GM13976 (cell line): ENCODE measurements around the gene PMM2.
"Not testable (repeated sequence)": the region's sequence is repeated elsewhere in the genome, so short reads cannot be mapped to it uniquely, and the experiment has no call there.

Experiments used
- DNase-seq: peaks from one replicate; pipeline ENCODE4 v3.0.0; 2012; ENCODE audit warnings: low spot score
- in situ Hi-C: fragments of 300-500 bp; cut with MboI; formaldehyde crosslinking; loops from one replicate; pipeline ENCODE4 v1.12.0; 2022; ENCODE audit warnings: low sequenced_read_pairs, mixed read lengths, inconsistent platforms; ENCODE audit not compliant: unreplicated experiment
- TF ChIP-seq, protein P1 (sequence below): IDR thresholded peaks from 2 replicates; pipeline ENCODE4 v1.5.1; 2012; ENCODE audit warnings: borderline replicate concordance, mild to moderate bottlenecking; ENCODE audit not compliant: insufficient read depth; ENCODE audit errors: extremely low read depth, missing control alignments, control extremely low read depth

The PMM2 gene

GRCh38 chr16:8866118-8866883, 68.7 kb downstream of the PMM2 start:
- no peak for DNase-seq
- in situ Hi-C loops, result no loop called here
- TF ChIP-seq, protein P1, sequence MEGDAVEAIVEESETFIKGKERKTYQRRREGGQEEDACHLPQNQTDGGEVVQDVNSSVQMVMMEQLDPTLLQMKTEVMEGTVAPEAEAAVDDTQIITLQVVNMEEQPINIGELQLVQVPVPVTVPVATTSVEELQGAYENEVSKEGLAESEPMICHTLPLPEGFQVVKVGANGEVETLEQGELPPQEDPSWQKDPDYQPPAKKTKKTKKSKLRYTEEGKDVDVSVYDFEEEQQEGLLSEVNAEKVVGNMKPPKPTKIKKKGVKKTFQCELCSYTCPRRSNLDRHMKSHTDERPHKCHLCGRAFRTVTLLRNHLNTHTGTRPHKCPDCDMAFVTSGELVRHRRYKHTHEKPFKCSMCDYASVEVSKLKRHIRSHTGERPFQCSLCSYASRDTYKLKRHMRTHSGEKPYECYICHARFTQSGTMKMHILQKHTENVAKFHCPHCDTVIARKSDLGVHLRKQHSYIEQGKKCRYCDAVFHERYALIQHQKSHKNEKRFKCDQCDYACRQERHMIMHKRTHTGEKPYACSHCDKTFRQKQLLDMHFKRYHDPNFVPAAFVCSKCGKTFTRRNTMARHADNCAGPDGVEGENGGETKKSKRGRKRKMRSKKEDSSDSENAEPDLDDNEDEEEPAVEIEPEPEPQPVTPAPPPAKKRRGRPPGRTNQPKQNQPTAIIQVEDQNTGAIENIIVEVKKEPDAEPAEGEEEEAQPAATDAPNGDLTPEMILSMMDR, result no peak

DNA sequence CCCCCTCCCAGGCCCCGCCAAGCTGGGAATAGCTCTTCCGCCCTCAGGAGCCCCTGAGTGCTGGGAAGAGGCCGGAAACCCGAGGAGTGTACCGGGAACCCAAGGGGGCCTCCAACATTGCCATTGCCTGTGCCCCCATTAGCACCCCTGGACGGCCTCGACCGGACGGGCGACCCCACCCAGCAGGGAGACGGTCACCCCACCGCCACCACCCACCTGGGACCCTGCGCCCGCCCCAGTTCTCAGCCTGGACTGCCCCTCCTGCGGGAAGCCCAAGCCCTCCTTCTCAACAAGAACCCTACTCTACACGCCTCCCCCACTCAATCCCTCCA, 69.2 kb downstream of the PMM2 start:
- in situ Hi-C loops, result no loop called here
- no peak for DNase-seq
- TF ChIP-seq, protein P1, result no peak

DNA sequence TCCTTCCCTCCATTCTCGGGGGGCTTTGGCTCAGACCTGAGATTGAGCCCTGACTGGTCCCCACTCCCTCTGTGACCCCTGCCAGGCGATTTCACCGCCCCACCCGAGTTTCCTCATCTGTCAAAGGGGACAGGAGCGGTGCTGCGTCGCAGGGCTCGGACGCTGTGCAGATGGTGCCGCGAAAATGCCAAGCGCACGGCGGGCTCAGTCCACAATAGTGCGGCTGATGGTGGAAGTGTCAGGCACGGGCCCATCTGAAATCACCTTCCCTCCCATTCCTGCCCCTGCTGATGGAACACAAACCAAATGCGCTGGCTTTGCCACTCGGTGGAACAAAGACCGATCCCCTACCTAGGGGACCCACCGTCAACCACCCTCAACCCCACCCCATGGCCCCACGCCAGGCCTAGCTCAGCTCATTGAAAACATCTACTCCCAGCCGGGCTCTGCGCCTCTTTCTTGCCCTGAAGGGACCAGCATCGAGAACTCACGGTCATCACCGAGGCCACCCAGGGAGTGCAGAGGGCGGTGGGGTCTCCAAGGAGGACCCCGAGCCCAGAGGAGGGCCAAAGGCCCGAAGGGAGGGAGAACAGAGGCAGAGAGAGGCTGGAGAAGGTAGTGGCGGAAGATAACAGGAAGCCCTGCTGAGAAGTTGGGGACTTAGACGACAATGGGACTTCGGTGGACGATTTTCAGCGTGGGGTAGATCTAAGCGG, 69.7 kb downstream of the PMM2 start:
- in situ Hi-C loops, result no loop called here
- no peak for DNase-seq
- TF ChIP-seq, protein P1, result no peak

GRCh38 chr16:8867932-8868415, 70.3 kb downstream of the PMM2 start:
- no peak for DNase-seq
- TF ChIP-seq, protein P1, result no peak
- in situ Hi-C loops, result no loop called here

GRCh38 chr16:8868416-8869211, 71.0 kb downstream of the PMM2 start, which contains the start of gene CARHSP1:
TSS of gene CARHSP1 (minus strand) at chr16:8869006. CDS start at chr16:8859328, 9,678 bp downstream.
- TF ChIP-seq, protein P1, result no peak
- in situ Hi-C loops, result no loop called here
- DNase-seq, result peak; percentile 98

DNA sequence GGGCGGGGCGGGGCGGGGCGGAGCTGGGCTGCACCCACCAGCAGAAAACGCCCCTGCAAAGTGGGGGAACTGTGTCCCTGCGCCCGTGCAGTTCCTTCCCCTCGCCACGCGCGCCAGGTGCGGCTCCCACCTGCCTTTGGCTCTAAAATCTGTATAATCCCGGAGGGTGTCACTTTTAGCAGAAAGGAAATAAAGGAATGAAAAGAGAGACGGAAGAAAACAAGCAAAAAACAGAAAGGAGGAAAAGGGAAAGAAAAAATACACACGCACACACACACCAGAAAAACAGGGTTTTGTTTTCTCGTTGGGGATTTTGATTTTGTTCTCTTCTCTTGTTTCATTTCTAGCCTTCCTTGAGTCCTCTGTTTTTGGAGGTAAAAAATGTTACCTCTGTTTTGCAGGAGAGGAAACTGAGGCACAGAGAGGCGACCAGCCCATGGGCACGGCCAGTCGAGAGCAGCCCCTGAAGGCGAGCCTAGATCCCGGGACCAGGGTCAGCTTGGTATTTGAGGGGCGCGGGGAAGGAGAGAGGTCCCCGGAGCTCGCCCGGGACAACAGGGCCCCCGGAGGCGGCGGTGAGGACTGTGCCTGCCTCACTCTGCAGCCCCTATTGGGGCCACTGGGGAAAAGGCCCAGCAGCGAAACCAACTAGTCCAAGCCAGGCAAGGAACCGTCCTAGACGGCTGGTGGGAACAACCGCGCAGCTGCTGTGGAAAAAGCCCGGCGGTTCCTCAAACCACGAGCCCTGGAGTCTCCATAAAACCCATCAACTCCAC, 71.8 kb downstream of the PMM2 start:
- in situ Hi-C loops, result no loop called here
- DNase-seq, result peak; percentile 59
- TF ChIP-seq, protein P1, result no peak

GRCh38 chr16:8869988-8870241, 72.3 kb downstream of the PMM2 start:
- in situ Hi-C loops, result loop anchor here (10.0 kb wide), 2 partner anchors 205 to 295 kb away; no protein-coding TSS in a partner anchor
- not testable (repeated sequence) for DNase-seq
